Heart left ventricle (tissue), 13 donors: ENCODE results near the gene ZDHHC18.

Source experiments
- POLR2A ChIP-seq, 2 donors: fragments of 450-650 bp; IDR thresholded peaks; one replicate each; pipeline ENCODE4 v1.6.1; 2017; ENCODE audit warnings: antibody characterized with exemption in 2 of 2, mild to moderate bottlenecking in 2 of 2, moderate library complexity in 2 of 2
- TF ChIP-seq, protein P1 (sequence below), 12 donors: fragments of 200-600 bp; sonication (generic) in 4 of 12; IDR thresholded peaks; one replicate each; pipeline versions ENCODE4 v1.5.0 to v1.8.0; 2018 to 2022; ENCODE audit warnings: antibody characterized with exemption in 12 of 12, mild to moderate bottlenecking in 5 of 12
- donor health status: ischemic (EF 13 %, LVEDD 7.1; RV severe dilation, severe dysfunction).
- donor health status: DM: no; HTN: yes; CAD: no.
- donor health status: DM: no; HTN: no; CAD: no.
- donor health status: ischemic (EF 25% LVEDD 6.9; RV normal size, moderate dysfunction).
- donor health status: ischemic (EF 25% LVEDD 5.7; RV mildly dilated, moderate dysfunction).
- donor health status: ischemic (EF 35%, LVEDD 5.7; RV mildly dilated, moderate dysfunction).
- donor health status: nonischemic (EF 11% LVEDD 7.7; RV severe dilation, severe dysfunction).
- donor health status: DM: yes; HTN: yes; CAD: no.
- donor health status: PGD.
- donor health status: ischemic (EF 29% LVEDD 5.4; RV normal size, mild dysfunction).
- donor health status: nonischemic (EF 23%, LVEDD 6.1; RV moderate dilation, normal function).

DNA sequence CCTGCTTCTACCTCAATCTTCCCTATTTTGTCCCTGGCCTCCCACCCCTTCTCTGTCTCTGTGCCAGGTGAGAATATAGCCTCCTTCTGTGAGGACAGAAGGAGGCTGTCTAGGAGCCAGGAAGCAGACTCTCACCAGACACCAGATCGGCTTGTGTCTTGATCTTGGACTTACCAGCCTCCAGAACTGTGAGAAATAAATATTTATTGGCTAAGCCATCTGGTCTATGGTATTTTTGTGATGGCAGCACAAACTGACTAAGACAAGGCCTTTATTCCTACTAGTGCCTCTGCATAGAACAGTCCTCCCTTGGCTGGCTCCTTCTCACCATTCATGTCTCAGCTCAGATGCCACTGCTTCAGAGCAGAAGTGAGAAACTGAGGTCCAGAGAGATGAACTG is 61.7 kb downstream of the ZDHHC18 start:
- TF ChIP-seq, protein P1, sequence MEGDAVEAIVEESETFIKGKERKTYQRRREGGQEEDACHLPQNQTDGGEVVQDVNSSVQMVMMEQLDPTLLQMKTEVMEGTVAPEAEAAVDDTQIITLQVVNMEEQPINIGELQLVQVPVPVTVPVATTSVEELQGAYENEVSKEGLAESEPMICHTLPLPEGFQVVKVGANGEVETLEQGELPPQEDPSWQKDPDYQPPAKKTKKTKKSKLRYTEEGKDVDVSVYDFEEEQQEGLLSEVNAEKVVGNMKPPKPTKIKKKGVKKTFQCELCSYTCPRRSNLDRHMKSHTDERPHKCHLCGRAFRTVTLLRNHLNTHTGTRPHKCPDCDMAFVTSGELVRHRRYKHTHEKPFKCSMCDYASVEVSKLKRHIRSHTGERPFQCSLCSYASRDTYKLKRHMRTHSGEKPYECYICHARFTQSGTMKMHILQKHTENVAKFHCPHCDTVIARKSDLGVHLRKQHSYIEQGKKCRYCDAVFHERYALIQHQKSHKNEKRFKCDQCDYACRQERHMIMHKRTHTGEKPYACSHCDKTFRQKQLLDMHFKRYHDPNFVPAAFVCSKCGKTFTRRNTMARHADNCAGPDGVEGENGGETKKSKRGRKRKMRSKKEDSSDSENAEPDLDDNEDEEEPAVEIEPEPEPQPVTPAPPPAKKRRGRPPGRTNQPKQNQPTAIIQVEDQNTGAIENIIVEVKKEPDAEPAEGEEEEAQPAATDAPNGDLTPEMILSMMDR (IDR thresholded peaks at IDR 0.05) = no peak
- TF ChIP-seq POLR2A (IDR thresholded peaks at IDR 0.05) = no peak
